GM10847 (cell line): ENCODE results near the gene CUEDC1.

ENCODE experiments used
- POLR2A ChIP-seq: IDR thresholded peaks from 2 replicates; pipeline ENCODE4 v1.6.1; 2011; ENCODE audit not compliant: insufficient read length; ENCODE audit errors: extremely low read depth

Gene CUEDC1

GRCh38 chr17:57990037-57990436 lies 34.8 kb upstream of the CUEDC1 start:
- no peak for TF ChIP-seq POLR2A

GRCh38 chr17:57988301-57989250 lies 33.4 kb upstream of the CUEDC1 start:
- peak; percentile 74 for TF ChIP-seq POLR2A

- no peak for TF ChIP-seq POLR2A
Measured at GRCh38 chr17:57987581-57988300, 32.5 kb upstream of the CUEDC1 start, which contains the start of gene VEZF1. Gene VEZF1 (minus strand): TSS chr17:57988254. CDS start chr17:57988111, 143 bp downstream.

GRCh38 chr17:57986841-57987580 lies 31.8 kb upstream of the CUEDC1 start:
- TF ChIP-seq POLR2A, result no peak

- no peak for TF ChIP-seq POLR2A
Measured at GRCh38 chr17:57985675-57985974, 30.4 kb upstream of the CUEDC1 start.

GRCh38 chr17:57984936-57985674 lies 29.9 kb upstream of the CUEDC1 start:
- no peak for TF ChIP-seq POLR2A

GRCh38 chr17:57984261-57984890 lies 29.2 kb upstream of the CUEDC1 start:
- TF ChIP-seq POLR2A, result no peak

GRCh38 chr17:57983446-57983845 lies 28.2 kb upstream of the CUEDC1 start:
- TF ChIP-seq POLR2A, result no peak

- TF ChIP-seq POLR2A, result no peak
Measured at GRCh38 chr17:57982452-57983170, 27.4 kb upstream of the CUEDC1 start.

- TF ChIP-seq POLR2A, result no peak
Measured at GRCh38 chr17:57980522-57980921, 25.3 kb upstream of the CUEDC1 start.

GRCh38 chr17:57979076-57979475 lies 23.9 kb upstream of the CUEDC1 start:
- TF ChIP-seq POLR2A, result no peak

GRCh38 chr17:57976594-57976993 lies 21.4 kb upstream of the CUEDC1 start:
- no peak for TF ChIP-seq POLR2A

GRCh38 chr17:57975044-57975443 lies 19.8 kb upstream of the CUEDC1 start:
- no peak for TF ChIP-seq POLR2A

GRCh38 chr17:57972151-57972550 lies 16.9 kb upstream of the CUEDC1 start:
- no peak for TF ChIP-seq POLR2A
